AG08396 (cell line): ENCODE results near the gene CABP7.
A peak's percentile ranks its signal among the peaks of the same experiment; 100 is the strongest.

Experiments
- DNase-seq: peaks from one replicate; pipeline ENCODE4 v3.0.0; 2012; ENCODE audit warnings: low spot score, mixed read lengths

Gene CABP7

DNA sequence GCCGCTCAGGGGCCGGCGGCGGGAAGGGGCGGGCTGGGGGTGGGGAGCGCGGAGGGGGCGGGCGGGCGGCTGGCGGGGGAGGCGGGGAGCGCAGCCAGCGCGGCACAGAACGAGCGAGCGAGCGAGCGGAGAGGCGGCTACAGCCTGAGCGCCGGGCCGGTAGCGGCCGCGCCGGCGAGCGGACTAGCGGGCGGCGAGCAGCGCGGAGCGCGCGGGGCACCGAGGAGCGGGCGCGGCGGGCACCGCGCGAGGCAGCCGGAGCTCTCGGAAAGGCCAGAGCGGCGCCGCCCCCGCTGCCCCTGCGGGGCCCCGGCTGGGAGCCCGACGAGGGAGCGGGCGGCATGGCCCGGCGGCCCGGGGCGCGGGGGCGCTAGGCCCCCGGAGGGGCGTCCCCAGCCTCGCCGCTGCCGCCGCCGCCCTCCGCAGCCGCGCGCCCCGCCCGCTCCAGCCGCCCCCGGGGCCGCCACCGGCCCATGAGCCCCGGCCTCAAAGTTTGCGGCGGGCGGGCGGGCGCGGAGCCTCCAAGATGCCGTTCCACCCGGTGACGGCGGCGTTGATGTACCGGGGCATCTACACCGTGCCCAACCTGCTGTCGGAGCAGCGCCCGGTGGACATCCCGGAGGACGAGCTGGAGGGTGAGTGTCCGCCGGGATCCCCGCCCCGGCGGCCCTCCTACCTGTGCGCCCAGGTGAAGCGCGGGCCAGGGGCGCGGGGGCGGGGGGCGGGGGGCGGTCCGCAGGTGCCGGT lies at the start of gene CABP7:
Gene CABP7 (plus strand): TSS at position 105 of the 747 bp plus-strand sequence. CDS start 422 bp downstream, at position 527.
- DNase-seq: no peak

DNA sequence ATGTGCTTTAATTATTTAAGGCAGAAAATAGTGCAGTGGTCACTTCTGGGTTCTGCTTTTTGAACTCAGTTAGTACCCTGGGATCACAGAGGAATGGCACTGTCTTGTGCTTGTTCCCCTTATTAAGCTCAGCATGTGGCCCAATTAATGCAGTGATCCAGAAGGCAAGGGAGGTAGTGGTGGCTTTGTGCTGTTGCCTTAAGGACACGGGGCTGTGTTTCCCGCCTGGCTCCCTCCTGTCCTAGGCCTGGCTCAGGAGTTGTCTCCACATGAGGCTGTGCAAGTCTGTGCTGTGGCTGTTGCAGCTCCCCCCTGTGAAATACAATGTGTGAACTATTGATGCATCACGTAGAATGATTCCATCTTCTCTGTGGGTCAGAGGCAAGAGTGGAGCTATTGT lies 49.2 kb upstream of the CABP7 start:
- DNase-seq: no peak

GRCh38 chr22:29673361-29674066 lies 46.3 kb upstream of the CABP7 start:
- no peak for DNase-seq

DNA sequence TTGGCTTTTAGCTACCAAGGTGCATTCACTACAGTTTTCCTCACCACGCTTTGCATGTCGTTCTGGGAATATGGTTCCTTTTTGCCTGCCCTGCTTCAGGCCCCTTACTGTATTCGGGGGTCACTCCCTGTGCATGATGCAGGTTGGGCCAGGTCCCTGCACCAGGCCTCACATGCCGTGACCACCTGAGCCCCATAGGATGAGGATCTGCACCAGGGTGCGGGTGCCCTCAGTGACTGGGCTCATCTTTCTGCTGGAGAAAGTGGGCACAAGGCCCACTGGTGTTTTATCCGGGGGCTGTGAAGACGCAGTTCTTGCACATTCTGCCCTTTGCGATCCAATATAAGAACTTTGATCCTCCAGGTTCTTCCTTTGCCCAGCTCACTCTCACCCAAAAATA lies 45.7 kb upstream of the CABP7 start:
- no peak for DNase-seq

- DNase-seq: no peak
These were observed 40.5 kb upstream of the CABP7 start for GRCh38 chr22:29679316-29679715.

DNA sequence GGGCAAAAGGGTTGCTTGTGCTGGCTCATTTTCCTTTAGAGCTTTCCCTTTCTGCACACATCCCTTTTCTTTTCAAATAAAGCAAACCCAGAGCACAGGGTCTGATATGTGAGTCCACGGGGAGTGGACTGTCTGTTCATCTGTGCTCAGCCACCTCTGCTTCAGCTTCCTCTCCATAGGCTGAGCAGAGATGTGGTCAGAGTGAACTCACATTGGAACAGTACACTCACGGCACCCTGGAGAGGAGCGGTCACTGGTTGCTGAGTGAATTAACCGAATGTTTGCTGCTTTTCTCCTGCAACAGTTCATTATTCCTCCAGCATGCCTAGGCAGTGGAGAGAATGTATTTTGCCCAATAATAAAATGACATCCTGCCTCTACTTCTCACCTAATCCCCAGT lies 36.3 kb upstream of the CABP7 start:
- no peak for DNase-seq

- no peak for DNase-seq
These were observed 35.6 kb upstream of the CABP7 start for GRCh38 chr22:29684244-29684643.

- no peak for DNase-seq
These were observed 30.5 kb upstream of the CABP7 start for GRCh38 chr22:29689206-29689879.

- DNase-seq: peak; percentile 75
These were observed 30.0 kb upstream of the CABP7 start for GRCh38 chr22:29689880-29690213.

DNA sequence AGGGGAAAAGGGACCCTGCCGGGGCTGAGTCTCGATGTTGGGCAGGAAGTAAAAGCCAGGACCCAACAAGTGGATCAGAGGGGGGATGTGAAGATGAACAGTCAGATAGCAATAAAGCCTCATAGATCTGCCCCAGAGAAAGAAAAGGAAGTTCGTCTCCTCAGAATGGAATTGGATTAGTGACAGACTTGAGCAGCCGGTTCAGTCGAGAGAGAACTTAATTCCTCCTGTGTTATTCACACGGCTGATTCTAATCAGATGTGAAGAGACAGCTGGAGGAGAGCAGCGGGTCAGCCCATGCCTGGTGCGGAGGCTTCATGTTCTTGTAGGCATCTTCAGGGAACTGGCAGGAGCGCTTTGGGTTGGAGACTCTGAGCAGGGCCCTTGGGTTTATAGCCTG lies 29.3 kb upstream of the CABP7 start:
- DNase-seq: no peak

GRCh38 chr22:29691636-29692326 lies 28.0 kb upstream of the CABP7 start:
- no peak for DNase-seq

GRCh38 chr22:29692327-29692640 lies 27.5 kb upstream of the CABP7 start:
- no peak for DNase-seq

DNA sequence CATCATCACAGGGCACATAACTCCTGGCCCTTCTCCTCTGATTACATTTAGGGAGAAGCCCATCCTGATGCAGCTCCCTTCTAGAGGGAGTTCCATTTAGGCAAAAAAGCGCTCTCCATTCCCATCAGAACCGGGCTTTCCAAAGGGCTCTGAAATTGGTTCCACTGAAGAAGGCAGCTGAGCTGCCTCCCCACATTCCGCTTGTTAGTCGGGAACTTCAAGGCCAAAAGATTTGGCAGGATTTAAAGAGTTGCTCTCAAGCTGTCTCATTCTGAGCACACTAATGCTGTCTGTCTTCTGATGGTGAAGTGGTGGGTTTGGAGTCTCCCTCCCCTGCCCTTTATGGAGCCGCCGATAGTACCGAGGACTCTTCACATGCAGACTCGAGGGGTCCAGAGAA lies 26.6 kb upstream of the CABP7 start:
- DNase-seq: no peak

GRCh38 chr22:29693671-29694070 lies 26.1 kb upstream of the CABP7 start:
- no peak for DNase-seq

DNA sequence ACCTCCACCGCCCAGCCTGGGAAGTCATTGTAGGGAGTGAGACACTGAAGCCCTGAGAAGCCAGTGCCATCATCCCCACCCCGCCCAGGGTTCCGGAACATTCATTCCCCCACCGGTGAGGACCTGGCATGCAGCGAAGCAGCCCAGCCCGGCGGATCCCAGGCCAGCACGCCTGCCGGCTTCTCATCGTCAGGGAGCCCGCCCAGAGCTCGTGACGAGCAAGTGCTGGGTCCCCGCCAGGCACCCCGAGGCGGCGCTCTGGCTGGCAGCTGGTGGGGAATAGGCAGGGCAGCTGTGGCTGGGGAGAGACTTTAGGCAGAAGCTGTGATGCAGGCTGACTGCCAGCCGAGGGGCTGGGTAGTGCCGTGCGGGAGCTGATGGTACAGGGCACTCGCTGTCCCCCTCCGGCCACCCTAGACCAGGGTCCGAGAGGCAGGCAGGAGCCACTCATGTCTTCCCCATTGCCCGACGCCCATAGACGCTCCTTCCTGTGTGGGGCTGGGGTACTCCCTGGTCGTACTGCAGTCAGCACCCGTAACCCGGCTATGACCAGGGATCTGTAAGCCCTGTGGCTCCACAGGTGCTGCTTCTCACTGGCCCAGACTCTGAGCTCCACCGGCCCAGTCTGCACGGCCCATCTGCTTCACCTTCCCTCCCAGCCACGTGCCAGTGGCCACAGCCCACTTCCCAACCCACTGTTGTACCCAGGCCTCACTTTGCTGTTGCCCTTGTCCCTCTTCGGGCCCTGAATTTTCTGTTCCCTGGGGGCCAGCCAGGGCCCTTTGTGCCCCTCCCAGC lies 24.5 kb upstream of the CABP7 start:
- no peak for DNase-seq

- DNase-seq: no peak
These were observed 21.8 kb upstream of the CABP7 start for GRCh38 chr22:29697853-29698598.

DNA sequence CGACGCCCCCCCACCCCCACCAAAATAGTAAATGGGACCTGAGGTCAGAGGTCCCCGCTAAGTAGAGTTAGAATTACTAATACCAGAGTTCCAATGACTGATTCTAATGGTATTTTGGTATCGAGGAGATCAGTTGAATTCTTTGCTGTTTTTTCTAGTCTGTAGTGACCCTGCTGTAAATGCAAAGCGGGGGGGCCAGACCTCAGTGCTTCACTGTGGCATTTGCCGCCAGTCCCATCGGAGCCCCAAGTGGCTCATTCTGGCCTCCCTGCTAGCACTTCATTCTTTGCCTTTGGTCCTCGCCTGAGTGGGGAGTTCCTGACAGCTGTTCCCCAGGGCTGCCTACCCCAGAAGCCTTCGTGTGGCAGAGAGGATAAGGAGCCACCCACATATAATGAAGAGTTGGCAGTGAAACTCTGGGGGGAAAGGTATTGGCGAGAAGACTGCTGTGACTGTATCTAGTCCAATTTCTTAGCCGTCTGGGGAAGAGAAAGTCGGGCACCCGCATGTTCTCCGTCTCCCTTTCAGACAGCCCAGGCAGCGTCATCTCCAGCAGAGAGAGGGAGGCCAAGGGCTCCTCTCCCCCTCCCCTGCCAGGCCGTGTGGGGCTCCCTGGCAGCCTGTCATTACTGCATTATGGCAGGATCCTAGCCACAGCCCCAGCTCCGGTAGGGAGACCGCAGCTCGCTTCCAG lies 19.4 kb upstream of the CABP7 start:
- peak; percentile 69 for DNase-seq

DNA sequence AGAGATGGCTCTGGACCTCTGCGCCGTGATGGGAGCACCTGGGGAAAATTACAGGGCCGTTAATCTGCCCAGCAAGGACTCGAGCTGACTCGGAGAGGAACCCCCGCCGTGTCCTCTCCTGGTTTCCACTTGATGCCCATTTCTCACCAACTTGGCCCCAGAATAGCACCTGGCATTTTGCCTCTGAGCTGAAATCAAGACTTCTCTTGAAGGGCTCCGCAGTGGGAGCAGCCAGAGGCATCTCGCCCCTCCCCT lies 19.0 kb upstream of the CABP7 start:
- DNase-seq: no peak

GRCh38 chr22:29701155-29701999 lies 18.4 kb upstream of the CABP7 start:
- no peak for DNase-seq
